Measurements from ENCODE around the gene TMEM89.

The TMEM89 gene

DNA sequence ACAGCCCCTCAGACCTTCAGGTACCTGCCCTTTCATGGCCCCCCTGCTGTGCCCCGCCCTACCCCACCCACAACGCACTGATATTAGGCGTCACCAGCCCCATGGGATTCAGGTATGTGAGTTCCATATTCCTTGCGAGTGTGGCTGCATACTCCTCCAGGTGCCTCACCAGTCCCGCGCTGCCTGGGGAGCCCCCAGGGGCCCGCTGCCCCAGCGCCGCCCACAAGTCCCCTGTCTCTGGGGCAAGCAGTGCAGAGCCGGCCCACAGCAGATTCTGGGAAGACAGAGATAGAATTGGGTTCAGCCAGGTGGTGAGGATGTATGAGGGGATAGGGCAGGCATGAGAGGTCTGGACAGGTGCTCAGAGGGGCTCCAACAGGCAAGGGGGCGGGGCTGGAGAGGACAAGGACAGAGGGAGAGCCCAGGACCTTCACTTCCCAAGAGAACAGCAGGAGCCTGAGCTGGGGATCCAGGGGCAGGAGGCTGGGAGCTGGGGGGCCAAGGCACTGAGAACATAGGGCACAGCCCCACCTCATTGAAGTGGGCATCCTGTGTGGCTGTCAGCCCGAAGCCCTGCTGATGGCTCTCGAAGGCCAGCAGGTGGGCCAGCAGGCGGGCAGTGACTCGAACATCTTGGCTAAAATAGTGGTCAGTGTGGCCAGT, 26.8 kb upstream of the TMEM89 start:
- H3K9ac ChIP-seq (ENCODE audit: low read length): no peak overlapping the region

GRCh38 chr3:48647714-48648113, 26.1 kb upstream of the TMEM89 start:
- no peaks in the 10 kb centered on the region for H3K36me3 ChIP-seq (ENCODE audit: low read length)
- no peak overlapping the region for H3K27ac ChIP-seq (ENCODE audit: low read depth, low read length)
- H3K27me3 ChIP-seq (ENCODE audit: low read length): no peaks in the 10 kb centered on the region
- H3F3A ChIP-seq (ENCODE audit: insufficient read depth): no peaks in the 10 kb centered on the region
- H2AFZ ChIP-seq (ENCODE audit: low read depth, low read length, severe bottlenecking): no peak overlapping the region
- H3K4me2 ChIP-seq (ENCODE audit: low read depth, low read length, poor library complexity, severe bottlenecking): no peak overlapping the region
- H3K79me2 ChIP-seq (ENCODE audit: insufficient read depth, low read length): no peaks in the 10 kb centered on the region
- no peaks in the 10 kb centered on the region for H3K9me3 ChIP-seq (ENCODE audit: insufficient read depth, low read length)
- no peak overlapping the region for H3K9ac ChIP-seq (ENCODE audit: low read length)
- no peaks in the 10 kb centered on the region for H4K20me1 ChIP-seq (ENCODE audit: low read depth, low read length)
- H3K9me2 ChIP-seq (replicated peaks; ENCODE audit: insufficient read depth, low read length): no peaks in the 10 kb centered on the region
- no peak overlapping the region for H3K4me3 ChIP-seq (ENCODE audit: insufficient read depth, low read length, poor library complexity, severe bottlenecking)
- no peak for TF ChIP-seq EZH2phosphoT487 (conservative IDR thresholded peaks at IDR 0.05; ENCODE audit: low read length)
- TF ChIP-seq, protein P1, sequence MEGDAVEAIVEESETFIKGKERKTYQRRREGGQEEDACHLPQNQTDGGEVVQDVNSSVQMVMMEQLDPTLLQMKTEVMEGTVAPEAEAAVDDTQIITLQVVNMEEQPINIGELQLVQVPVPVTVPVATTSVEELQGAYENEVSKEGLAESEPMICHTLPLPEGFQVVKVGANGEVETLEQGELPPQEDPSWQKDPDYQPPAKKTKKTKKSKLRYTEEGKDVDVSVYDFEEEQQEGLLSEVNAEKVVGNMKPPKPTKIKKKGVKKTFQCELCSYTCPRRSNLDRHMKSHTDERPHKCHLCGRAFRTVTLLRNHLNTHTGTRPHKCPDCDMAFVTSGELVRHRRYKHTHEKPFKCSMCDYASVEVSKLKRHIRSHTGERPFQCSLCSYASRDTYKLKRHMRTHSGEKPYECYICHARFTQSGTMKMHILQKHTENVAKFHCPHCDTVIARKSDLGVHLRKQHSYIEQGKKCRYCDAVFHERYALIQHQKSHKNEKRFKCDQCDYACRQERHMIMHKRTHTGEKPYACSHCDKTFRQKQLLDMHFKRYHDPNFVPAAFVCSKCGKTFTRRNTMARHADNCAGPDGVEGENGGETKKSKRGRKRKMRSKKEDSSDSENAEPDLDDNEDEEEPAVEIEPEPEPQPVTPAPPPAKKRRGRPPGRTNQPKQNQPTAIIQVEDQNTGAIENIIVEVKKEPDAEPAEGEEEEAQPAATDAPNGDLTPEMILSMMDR (IDR thresholded peaks at IDR 0.05; ENCODE audit: insufficient read depth, low read length, poor library complexity, severe bottlenecking): no peak

More for the DNA sequence above, 26.8 kb upstream of the TMEM89 start:
- Histone ChIP-seq H3K9me3 (ENCODE audit: insufficient read depth, low read length) (no peaks in the 10 kb centered on the region), H3K9me2 (replicated peaks; ENCODE audit: insufficient read depth, low read length) (no peaks in the 10 kb centered on the region), H4K20me1 (ENCODE audit: low read depth, low read length) (no peaks in the 10 kb centered on the region), H3K79me2 (ENCODE audit: insufficient read depth, low read length) (no peaks in the 10 kb centered on the region), H3K4me2 (ENCODE audit: low read depth, low read length, poor library complexity, severe bottlenecking) (no peak overlapping the region), H3F3A (ENCODE audit: insufficient read depth) (no peaks in the 10 kb centered on the region), H3K27ac (ENCODE audit: low read depth, low read length) (no peak overlapping the region), H3K36me3 (ENCODE audit: low read length) (no peaks in the 10 kb centered on the region), H3K4me3 (ENCODE audit: insufficient read depth, low read length, poor library complexity, severe bottlenecking) (no peak overlapping the region), H2AFZ (ENCODE audit: low read depth, low read length, severe bottlenecking) (no peak overlapping the region), H3K27me3 (ENCODE audit: low read length) (no peaks in the 10 kb centered on the region)
- TF ChIP-seq, protein P1 (IDR thresholded peaks at IDR 0.05; ENCODE audit: insufficient read depth, low read length, poor library complexity, severe bottlenecking): no peak
- TF ChIP-seq EZH2phosphoT487 (conservative IDR thresholded peaks at IDR 0.05; ENCODE audit: low read length): no peak

DNA sequence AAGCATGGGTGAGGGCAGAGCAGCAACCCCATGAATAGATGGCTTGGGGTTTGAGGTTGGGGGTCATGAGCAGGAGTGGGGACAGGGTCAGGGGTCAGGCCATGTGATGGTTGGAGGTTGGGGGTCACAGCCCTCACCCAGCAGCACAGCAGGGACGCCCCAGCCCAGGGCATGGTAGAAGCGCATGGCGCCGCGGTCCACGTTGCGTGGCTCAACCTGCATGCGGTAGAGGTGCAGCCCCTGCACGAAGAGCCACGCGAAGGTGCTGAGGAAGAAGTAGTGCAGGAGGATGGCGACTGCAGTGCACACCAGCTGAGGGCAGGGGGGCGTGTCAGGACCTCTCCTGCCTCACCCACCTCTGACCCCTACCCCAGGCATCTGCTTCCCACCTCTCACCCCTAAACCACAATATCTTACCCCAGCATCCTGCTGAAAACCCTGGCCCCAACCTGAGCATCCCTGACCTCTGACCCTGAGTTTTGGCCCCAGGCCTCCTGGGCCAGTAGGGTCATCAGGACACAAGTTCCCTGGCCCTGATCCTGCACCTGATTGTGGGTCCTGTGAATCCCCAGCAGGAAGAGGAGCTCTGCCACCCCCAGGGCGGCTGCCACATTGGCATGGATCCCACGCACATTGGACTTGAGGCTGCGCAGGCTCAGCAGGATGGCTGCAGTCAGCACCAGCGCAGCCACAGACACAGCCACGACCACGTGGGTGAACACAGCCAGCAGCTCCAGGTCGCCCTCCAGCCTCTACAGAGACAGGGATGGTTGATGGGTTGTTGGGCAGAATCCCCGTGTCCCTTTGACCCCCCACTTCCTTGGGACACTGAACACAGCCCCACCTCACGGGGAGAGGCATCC, 23.6 kb upstream of the TMEM89 start:
- Histone ChIP-seq H3F3A (ENCODE audit: insufficient read depth) (no peaks in the 10 kb centered on the region), H3K9ac (ENCODE audit: low read length) (no peak overlapping the region), H3K9me2 (replicated peaks; ENCODE audit: insufficient read depth, low read length) (no peaks in the 10 kb centered on the region), H3K9me3 (ENCODE audit: insufficient read depth, low read length) (no peaks in the 10 kb centered on the region), H3K27ac (ENCODE audit: low read depth, low read length) (no peak overlapping the region), H3K4me3 (ENCODE audit: insufficient read depth, low read length, poor library complexity, severe bottlenecking) (no peak overlapping the region), H3K4me2 (ENCODE audit: low read depth, low read length, poor library complexity, severe bottlenecking) (no peak overlapping the region), H3K27me3 (ENCODE audit: low read length) (no peaks in the 10 kb centered on the region), H3K36me3 (ENCODE audit: low read length) (no peaks in the 10 kb centered on the region), H3K79me2 (ENCODE audit: insufficient read depth, low read length) (no peaks in the 10 kb centered on the region), H2AFZ (ENCODE audit: low read depth, low read length, severe bottlenecking) (no peak overlapping the region), H4K20me1 (ENCODE audit: low read depth, low read length) (no peaks in the 10 kb centered on the region)
- TF ChIP-seq, protein P1 (IDR thresholded peaks at IDR 0.05; ENCODE audit: insufficient read depth, low read length, poor library complexity, severe bottlenecking): no peak
